NB4 (cell line): Measurements from ENCODE around the gene PRIMA1.

Experiments
- MAX ChIP-seq: IDR thresholded peaks from 2 replicates; pipeline ENCODE4 v1.6.1; 2011; ENCODE audit warnings: low read depth, low read length
- POLR2A ChIP-seq: IDR thresholded peaks from 2 replicates; pipeline ENCODE4 v1.6.1; 2011; ENCODE audit warnings: mild to moderate bottlenecking; ENCODE audit not compliant: insufficient read length; ENCODE audit errors: extremely low read depth
- TF ChIP-seq, protein P1 (sequence below): IDR thresholded peaks from one replicate; pipeline ENCODE4 v1.5.1; 2012; ENCODE audit warnings: low read depth, low read length

- TF ChIP-seq, protein P1, sequence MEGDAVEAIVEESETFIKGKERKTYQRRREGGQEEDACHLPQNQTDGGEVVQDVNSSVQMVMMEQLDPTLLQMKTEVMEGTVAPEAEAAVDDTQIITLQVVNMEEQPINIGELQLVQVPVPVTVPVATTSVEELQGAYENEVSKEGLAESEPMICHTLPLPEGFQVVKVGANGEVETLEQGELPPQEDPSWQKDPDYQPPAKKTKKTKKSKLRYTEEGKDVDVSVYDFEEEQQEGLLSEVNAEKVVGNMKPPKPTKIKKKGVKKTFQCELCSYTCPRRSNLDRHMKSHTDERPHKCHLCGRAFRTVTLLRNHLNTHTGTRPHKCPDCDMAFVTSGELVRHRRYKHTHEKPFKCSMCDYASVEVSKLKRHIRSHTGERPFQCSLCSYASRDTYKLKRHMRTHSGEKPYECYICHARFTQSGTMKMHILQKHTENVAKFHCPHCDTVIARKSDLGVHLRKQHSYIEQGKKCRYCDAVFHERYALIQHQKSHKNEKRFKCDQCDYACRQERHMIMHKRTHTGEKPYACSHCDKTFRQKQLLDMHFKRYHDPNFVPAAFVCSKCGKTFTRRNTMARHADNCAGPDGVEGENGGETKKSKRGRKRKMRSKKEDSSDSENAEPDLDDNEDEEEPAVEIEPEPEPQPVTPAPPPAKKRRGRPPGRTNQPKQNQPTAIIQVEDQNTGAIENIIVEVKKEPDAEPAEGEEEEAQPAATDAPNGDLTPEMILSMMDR = no peak
- TF ChIP-seq MAX (no peak), POLR2A (no peak)
These were observed 7.4 kb downstream of the PRIMA1 start for GRCh38 chr14:93780813-93781400.
